SK-N-MC (cell line): ENCODE results near the gene GLS2.

Source experiments
- DNase-seq: peaks from one replicate; pipeline ENCODE4 v3.0.0-alpha.2; 2011; ENCODE audit warnings: low read depth, low spot score
- H3K27ac ChIP-seq: fragments of 200-600 bp; sonication (generic); 2 replicates; pipeline ENCODE4 v1.5.1; 2016; ENCODE audit warnings: mixed run types
- H3K36me3 ChIP-seq: fragments of 200-600 bp; sonication (generic); 2 replicates; pipeline ENCODE4 v1.6.1; 2017; ENCODE audit warnings: antibody characterized with exemption, low read length, mixed read lengths; ENCODE audit not compliant: insufficient read depth
- H3K4me3 ChIP-seq: fragments of 200-600 bp; sonication (generic); 2 replicates; pipeline ENCODE4 v1.5.1; 2016
- H3K9ac ChIP-seq: fragments of 200-600 bp; sonication (generic); 2 replicates; pipeline ENCODE4 v1.8.0; 2017; ENCODE audit warnings: mixed run types, mixed read lengths; ENCODE audit not compliant: insufficient read length
- H3K9me3 ChIP-seq: fragments of 200-600 bp; sonication (generic); 2 replicates; pipeline ENCODE4 v1.6.1; 2017; ENCODE audit warnings: low read depth, mild to moderate bottlenecking, antibody characterized with exemption, low read length, moderate library complexity, mixed read lengths
- EZH2 ChIP-seq: fragments of 200-600 bp; sonication (generic); IDR thresholded peaks from one replicate; pipeline ENCODE4 v1.6.1; 2017; ENCODE audit warnings: antibody characterized with exemption
- FOXP2 ChIP-seq: optimal IDR thresholded peaks from 2 replicates; pipeline ENCODE3; 2011; ENCODE audit warnings: mild to moderate bottlenecking, moderate library complexity; ENCODE audit not compliant: insufficient read depth; ENCODE audit errors: extremely low read length, control extremely low read depth
- POLR2AphosphoS5 ChIP-seq: IDR thresholded peaks from 2 replicates; pipeline ENCODE4 v1.6.1; 2012; ENCODE audit warnings: mild to moderate bottlenecking, low read depth, low read length, borderline replicate concordance

The GLS2 gene

DNA sequence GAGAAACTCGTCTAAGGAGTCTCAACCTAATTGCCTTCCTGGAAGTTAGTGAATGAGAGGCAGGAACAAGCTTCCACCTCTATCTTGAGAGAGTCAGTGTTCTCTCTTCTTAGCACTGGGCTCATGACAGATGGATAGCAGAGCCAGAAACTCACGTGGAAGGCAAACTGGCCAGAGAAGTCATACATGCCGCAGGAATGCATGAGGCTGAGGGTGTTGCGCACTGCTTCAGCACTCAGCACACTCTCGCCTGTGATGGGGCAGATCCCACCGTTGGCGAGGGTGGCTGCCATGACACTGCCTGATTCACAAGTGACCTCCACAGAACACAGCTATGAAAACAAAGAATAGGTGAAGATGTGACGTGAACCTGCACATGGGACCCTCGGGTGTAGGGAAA is 13.6 kb downstream of the GLS2 start:
- DNase-seq: no peak
- H3K4me3 ChIP-seq: no peak overlapping the region
- TF ChIP-seq POLR2AphosphoS5 (no peak), EZH2 (no peak), FOXP2 (no peak)
- H3K9ac ChIP-seq: no peak overlapping the region
- no peaks in the 10 kb centered on the region for H3K9me3 ChIP-seq
- no peaks in the 10 kb centered on the region for H3K36me3 ChIP-seq
- no peak overlapping the region for H3K27ac ChIP-seq

DNA sequence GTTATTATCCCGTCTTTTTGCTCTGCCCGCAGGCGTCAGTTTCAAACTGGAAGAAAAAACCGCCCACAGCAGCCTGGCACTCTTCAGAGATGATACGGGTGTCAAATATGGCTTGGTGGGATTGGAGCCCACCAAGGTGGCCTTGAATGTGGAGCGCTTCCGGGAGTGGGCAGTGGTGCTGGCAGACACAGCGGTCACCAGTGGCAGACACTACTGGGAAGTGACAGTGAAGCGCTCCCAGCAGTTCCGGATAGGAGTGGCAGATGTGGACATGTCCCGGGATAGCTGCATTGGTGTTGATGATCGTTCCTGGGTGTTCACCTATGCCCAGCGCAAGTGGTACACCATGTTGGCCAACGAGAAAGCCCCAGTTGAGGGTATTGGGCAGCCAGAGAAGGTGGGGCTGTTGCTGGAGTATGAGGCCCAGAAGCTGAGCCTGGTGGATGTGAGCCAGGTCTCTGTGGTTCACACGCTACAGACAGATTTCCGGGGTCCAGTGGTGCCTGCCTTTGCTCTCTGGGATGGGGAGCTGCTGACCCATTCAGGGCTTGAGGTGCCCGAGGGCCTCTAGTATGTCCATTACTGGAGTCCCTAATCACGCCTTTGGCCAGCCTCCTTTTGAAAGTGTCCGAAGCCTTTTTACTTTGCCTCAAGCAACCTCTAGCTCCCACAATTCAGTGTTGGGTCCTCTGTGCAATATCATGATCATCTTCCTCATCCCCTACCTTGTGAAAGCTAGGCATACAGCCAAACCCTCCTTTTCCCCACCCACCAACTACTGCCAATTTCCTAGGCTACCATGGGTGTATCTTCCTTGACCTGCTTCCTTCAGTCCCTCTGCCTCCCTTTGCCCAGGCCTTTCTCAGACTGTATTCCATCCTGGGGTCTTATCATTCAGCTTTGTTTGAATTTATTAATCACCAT is 18.7 kb downstream of the GLS2 start:
- DNase-seq: no peak
- peak overlapping the region; percentile 100 for H3K4me3 ChIP-seq
- H3K9ac ChIP-seq: peak overlapping the region; percentile 100
- H3K36me3 ChIP-seq: no peaks in the 10 kb centered on the region
- TF ChIP-seq EZH2 (no peak), FOXP2 (no peak), POLR2AphosphoS5 (no peak)
- peak overlapping the region; percentile 97 for H3K27ac ChIP-seq
- H3K9me3 ChIP-seq: no peaks in the 10 kb centered on the region

DNA sequence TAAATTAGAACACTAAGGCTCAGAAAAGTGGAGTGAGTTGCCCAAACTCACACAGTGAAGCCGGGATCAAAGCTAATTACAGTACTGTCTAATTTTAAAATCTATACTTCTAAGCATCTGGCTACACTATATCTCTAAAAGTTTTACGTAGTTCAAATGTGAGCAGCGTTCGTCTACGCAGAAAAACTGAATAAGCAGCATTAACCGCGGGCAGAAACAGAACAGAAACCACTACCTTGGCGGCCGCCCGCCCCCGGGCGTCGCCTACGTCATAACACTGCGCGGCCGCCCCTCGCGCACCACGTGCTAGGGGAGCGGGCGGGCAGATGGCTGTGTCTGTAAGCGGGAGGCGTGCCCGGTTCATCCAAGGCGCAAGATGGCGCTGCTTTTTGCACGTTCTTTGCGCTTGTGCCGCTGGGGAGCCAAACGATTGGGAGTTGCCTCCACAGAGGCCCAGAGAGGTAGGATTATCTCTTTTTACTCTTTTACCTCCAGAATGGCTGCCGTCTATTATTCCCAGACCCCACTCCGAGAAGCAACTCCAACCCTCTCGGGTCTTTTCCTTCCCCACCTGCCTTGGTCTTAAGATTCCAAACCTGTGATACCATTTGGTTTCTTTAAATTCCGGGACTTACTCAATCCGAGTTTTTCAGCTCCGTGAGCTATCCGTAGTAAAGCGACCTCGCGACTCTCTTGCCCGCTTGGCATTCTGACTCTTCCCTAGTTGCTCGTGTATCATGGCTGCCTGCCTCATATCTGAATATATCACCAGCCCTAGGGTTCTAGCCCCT is 19.6 kb downstream of the GLS2 start, which contains the start of gene SPRYD4:
Gene SPRYD4 (plus strand): TSS at position 363 of the 791 bp plus-strand sequence. CDS start 14 bp downstream, at position 377.
- TF ChIP-seq POLR2AphosphoS5: peak; percentile 93
- TF ChIP-seq FOXP2: no peak
- Histone ChIP-seq H3K4me3 (peak within 1 kb of the TSS; percentile 100), H3K36me3 (no peaks in the 10 kb centered on the region), H3K9ac (peak within 1 kb of the TSS; percentile 100), H3K9me3 (no peaks in the 10 kb centered on the region), H3K27ac (peak within 1 kb of the TSS; percentile 97)
- DNase-seq: peak; percentile 68

DNA sequence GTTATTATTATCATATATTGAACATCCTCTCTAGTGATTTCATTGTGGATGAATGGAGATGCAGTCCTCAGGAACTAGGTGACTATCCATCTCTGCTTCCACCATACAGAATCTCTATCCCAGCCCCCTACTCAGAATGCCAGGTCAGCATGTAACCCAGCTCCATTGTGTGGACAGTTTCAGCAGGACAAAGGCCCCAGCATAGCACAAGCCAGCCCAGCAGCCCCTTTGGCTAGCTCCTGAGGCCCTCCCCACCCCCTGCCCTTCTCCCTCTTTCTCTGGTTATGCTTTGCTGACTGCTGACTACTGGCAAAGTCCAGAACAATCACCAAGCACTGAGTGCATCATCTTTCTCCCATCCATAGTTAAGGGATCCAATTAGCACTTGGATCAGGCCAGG is 25.4 kb downstream of the GLS2 start:
- Histone ChIP-seq H3K4me3 (no peak overlapping the region), H3K27ac (no peak overlapping the region), H3K36me3 (no peaks in the 10 kb centered on the region), H3K9me3 (no peaks in the 10 kb centered on the region), H3K9ac (no peak overlapping the region)
- TF ChIP-seq FOXP2: no peak
- DNase-seq: no peak

DNA sequence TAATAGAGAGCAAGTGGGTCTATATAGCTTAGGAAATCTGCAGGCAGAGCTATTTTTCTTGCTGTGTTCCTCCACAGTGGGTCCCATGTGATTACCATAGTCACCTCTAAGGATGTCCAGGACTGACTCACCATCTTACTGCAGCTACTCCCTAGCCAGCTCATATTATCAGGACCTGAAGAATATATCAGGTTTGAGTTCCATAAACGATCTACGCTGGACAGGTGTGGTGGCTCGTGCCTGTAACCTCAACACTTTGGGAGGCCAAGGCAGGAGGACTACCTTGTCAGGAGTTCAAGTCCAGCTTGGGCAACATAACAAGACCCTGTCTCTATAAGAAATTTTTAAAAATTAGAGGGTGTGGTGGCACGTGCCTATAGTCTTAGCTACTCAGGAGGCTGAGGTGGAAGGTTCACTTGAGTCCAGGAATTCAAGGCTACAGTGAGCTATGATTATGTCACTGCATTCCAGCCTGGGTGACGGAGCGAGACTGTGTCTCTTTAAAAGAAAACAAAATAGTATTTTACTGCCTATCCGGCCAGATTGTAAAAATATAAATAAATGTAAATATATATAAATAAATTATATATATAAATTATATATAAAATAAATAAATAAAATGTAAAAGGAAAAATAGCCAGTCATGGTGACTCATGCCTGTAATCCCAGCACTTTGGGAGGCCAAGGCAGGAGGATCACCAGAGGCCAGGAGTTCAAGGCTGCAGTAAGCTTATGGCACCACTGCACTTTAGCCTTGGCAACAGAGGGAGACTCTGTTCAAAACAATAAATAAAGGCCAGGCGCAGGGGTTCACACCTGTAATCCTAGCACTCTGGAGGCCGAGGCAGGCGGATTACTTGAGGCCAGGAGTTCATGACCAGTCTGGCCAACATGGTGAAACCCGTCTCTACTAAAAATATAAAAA is 26.5 kb downstream of the GLS2 start:
- H3K36me3 ChIP-seq: no peaks in the 10 kb centered on the region
- no peak overlapping the region for H3K9ac ChIP-seq
- TF ChIP-seq EZH2: no peak
- no peak for TF ChIP-seq POLR2AphosphoS5
- no peak for TF ChIP-seq FOXP2
- no peak overlapping the region for H3K4me3 ChIP-seq
- H3K27ac ChIP-seq: no peak overlapping the region
- no peaks in the 10 kb centered on the region for H3K9me3 ChIP-seq
- DNase-seq: no peak

DNA sequence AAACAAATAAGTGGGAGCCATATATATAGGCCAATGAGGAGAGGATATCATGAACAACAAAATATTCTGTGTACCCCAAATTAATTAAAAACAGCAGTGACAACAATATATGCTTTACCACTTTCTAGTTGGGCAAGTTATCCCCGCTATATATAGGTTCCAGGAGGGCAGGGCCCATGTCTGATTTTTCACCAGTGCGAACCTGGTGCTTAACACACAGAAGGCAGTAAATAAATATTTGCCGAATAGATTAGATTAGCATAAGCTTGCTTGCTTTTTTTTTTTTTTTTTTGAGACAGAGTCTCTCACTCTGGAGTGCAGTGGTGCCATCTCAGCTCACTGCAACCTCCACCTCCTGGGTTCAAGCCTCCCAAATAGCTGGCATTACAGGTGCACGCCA is 30.1 kb downstream of the GLS2 start:
- H3K9ac ChIP-seq: no peak overlapping the region
- H3K27ac ChIP-seq: no peak overlapping the region
- DNase-seq: no peak
- no peaks in the 10 kb centered on the region for H3K36me3 ChIP-seq
- H3K9me3 ChIP-seq: no peaks in the 10 kb centered on the region
- H3K4me3 ChIP-seq: no peak overlapping the region
- TF ChIP-seq EZH2 (no peak), POLR2AphosphoS5 (no peak), FOXP2 (no peak)

- H3K27ac ChIP-seq: no peak within 1 kb of the TSS
- H3K9me3 ChIP-seq: no peaks in the 10 kb centered on the region
- H3K4me3 ChIP-seq: no peak within 1 kb of the TSS
- no peaks in the 10 kb centered on the region for H3K36me3 ChIP-seq
- no peak within 1 kb of the TSS for H3K9ac ChIP-seq
- no peak for DNase-seq
- TF ChIP-seq POLR2AphosphoS5 (no peak), FOXP2 (no peak), EZH2 (no peak)
These were observed 33.4 kb downstream of the GLS2 start, which contains the start of gene MIP for GRCh38 chr12:56454557-56454956. MIP (minus strand) TSS chr12:56454657; CDS start chr12:56454613, 44 bp downstream.
